LNCaP clone FGC (cell line): Measurements from ENCODE around the gene PHF14.

Experiments
- DNase-seq: peaks from one replicate; pipeline ENCODE4 v3.0.0-alpha.2; 2011; ENCODE audit warnings: low read depth
- H3K4me3 ChIP-seq: 2 replicates; pipeline ENCODE4 v1.5.1; 2011; ENCODE audit warnings: mild to moderate bottlenecking, low read depth, low read length, control low read depth
- TF ChIP-seq, protein P1 (sequence below): IDR thresholded peaks from 2 replicates; pipeline ENCODE4 v1.5.1; 2012; ENCODE audit warnings: mild to moderate bottlenecking; ENCODE audit not compliant: control insufficient read depth, insufficient read depth; ENCODE audit errors: extremely low read depth

Gene PHF14

DNA sequence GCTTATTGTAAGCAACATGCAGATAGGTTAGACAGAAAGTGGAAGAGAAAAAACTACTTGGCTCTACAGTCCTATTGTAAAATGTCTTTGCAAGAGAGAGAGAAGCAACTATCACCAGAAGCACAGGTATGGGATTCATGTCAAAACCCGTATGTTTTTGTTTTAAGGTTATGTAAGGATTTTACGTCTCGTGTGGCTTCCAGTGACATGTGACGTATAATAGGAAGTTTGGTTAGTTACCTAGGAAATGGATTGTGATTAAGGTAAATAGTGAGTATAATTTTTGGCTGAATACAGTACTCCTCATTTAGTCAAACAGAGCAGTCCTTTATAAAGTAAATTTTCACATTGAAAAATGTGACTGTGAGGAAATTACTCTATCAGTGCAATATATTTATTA is 62.0 kb downstream of the PHF14 start:
- TF ChIP-seq, protein P1, sequence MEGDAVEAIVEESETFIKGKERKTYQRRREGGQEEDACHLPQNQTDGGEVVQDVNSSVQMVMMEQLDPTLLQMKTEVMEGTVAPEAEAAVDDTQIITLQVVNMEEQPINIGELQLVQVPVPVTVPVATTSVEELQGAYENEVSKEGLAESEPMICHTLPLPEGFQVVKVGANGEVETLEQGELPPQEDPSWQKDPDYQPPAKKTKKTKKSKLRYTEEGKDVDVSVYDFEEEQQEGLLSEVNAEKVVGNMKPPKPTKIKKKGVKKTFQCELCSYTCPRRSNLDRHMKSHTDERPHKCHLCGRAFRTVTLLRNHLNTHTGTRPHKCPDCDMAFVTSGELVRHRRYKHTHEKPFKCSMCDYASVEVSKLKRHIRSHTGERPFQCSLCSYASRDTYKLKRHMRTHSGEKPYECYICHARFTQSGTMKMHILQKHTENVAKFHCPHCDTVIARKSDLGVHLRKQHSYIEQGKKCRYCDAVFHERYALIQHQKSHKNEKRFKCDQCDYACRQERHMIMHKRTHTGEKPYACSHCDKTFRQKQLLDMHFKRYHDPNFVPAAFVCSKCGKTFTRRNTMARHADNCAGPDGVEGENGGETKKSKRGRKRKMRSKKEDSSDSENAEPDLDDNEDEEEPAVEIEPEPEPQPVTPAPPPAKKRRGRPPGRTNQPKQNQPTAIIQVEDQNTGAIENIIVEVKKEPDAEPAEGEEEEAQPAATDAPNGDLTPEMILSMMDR = no peak
- no peak overlapping the region for H3K4me3 ChIP-seq
- DNase-seq = no peak

DNA sequence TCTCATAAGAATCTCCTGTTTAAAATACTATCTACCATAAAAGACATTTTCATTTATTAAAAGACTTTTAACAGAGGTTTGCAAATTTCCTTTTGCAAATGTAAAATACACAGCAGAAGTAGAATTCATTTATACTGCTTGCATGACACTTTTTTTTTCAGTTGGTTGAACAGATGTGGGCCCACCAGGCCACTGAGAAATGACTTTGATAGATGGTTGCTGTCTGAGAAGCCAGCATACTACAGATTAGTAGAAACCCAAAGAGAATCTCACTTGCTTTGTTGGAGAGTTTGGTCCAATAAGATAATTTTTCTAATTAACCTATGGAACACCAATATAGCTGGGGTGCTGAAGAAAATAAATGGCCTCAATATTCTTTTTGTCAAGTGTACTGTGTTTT is 66.3 kb downstream of the PHF14 start:
- DNase-seq = no peak
- H3K4me3 ChIP-seq = no peak overlapping the region
- TF ChIP-seq, protein P1 = no peak

DNA sequence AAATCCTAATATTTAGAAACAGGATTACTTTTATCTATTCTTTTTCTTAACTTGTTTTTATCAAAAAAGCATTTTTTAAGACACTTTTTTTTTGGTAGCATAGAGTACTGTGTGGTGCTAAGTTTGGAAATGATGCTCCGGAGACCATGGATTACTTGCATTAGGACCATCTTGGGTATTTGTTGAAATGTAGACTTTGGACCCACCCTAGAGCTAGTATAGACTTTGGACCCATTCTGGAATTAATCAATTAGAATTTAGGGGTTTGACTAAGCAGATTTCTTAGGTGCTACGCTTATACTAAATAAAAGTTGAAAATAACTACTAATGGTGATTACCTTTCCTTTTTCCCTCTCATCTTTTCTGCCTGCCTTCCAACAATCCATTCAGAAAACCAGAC is 80.4 kb downstream of the PHF14 start:
- TF ChIP-seq, protein P1 = no peak
- H3K4me3 ChIP-seq = no peak overlapping the region
- DNase-seq = no peak

DNA sequence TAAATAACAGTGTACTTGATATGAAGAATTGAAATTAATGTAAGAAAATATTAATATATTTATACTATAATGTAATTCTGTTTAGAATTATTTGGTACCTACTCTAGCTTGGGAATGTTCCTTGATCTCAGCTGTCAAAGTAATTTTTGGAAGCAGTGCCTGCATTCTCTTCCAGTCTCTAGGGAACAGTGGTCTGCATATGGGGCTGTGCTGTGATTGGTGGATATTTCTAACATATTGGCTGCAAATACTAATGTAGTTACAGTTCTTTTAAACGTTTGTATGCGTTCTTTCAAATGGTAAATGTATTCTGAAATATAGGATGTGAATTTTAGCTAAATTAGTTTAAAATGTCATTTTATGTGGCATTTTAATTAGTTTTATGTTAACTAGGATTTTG is 87.2 kb downstream of the PHF14 start:
- no peak for DNase-seq
- TF ChIP-seq, protein P1 = no peak
- H3K4me3 ChIP-seq = no peak overlapping the region

DNA sequence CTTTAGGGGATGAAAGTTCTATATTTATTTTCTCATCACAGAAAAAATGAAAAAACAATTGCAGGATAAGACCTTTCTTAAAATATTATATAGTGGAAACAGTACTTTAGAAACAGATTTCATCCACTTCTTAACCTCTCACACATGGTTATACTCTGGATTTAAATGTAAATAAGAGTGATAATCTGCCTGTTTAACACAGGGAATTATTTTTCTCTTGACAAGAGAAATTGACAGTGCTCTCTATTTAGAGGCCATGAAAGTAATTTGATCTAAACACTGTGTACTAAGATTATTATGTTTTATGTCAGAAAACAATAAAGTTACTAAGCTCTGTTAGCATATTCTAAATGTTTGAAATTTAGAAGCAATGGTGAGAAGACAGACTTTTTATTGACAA is 88.4 kb downstream of the PHF14 start:
- no peak overlapping the region for H3K4me3 ChIP-seq
- TF ChIP-seq, protein P1 = no peak
- DNase-seq = no peak

DNA sequence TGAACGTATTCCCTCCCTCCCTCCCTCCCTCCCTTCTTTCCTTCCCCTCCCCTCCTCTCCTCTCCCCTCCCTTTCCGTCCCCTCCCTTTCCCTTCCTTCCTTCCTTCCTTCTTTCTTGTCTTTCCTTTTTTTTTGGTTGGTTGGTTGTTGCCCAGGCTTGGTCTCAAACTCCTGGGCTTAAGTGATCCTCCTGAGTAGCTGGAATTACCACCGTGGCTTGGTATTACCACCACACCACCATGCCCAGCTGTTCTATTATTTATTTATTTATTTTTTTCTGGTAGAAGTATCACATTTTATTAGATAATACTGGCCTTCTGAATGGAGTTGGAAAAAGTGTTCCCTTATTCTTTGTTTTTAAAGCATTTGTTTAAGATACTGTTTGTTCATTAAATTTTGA is 95.9 kb downstream of the PHF14 start:
- TF ChIP-seq, protein P1 = no peak
- DNase-seq = no peak
- no peak overlapping the region for H3K4me3 ChIP-seq

DNA sequence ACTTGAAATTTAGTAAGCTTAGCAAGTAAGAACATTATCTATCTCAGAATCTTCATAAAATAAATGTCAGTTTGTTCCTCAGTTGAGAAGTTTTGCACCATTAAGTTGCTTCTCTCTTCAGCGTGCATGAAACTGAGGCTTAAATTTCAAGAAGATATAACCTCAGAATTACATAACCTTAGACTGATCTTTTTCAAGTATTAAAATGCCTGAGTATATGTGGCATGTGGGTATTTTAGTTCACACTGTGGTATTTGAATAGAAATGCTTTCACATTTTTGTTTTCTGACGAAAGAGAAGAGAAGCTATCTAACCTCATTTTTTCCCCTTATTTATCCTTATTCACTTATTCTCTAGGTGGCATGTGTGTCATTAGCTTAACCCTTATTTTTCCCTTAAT is 104.1 kb downstream of the PHF14 start:
- no peak for DNase-seq
- no peak overlapping the region for H3K4me3 ChIP-seq
- TF ChIP-seq, protein P1 = no peak
